HG02571 (cell line): ENCODE measurements around the gene LLGL2.

Experiments
- ATAC-seq: cut with Tn5 transposase; IDR thresholded peaks from one replicate; pipeline ENCODE4 v1.9.1; 2021; ENCODE audit warnings: mild to moderate bottlenecking, moderate library complexity; ENCODE audit not compliant: unreplicated experiment

The LLGL2 gene

DNA sequence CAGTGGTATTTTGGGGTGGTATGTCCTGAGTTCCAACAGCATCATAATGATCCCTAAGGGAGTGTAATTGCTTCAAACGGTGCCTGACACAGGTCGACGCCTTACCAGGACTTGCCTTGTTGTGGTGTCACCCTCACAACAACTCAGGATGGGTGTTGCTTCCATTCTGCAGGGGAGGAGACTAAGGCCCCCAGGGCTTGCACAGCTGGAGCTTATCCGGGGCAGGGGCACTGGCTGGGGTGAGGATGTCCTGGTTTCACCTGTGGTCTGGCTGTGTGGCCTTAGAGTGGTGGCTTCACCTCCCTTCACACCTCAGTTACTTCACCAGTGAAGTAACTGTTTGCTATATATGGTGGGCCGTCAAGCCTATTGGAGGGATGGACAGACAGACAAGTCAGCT is 23.3 kb downstream of the LLGL2 start:
- ATAC-seq = no peak

DNA sequence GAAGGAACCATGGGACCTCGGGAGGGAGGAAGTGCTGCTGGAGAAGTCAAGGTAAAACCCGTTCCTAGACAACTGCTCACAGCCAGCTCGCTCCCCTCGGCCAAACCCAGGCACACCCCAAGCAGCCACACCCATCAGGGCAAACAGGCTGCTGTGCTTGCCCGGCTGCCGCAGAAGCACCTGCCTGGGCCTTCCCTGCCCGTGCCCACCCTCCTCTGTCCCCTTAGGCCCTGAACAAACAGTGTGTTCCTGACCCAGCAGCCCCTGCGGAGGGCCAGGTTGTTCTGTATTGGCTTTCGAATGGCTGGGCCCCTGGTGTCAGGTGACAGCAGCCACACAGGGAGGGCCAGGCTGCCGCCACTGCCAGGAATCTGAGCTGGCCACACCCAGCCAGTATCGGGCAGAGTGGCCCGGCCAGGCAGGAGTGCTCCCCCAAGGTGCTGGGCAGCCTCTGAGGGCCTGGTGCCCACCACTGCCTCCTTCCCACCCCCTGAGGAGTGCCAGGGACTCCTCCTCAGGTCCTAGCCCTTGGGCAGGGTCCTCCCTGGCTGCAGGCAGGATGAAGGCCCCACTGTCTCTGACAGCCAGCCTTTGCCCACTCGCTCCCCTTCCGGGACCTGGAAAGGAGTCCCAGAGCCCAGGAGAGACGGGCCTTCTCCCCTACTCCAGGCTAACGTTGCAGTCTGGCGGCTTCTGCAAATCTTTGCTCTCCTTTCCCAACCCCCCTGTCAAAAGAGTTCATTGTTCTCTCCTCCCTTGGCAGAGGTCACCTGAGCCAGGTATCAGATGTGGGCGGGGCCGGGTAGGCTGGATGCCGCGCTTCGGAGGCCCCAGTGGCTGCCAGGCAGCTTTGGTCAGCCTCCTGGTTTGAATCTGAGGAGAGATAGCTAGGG is 24.0 kb downstream of the LLGL2 start:
- ATAC-seq = no peak

DNA sequence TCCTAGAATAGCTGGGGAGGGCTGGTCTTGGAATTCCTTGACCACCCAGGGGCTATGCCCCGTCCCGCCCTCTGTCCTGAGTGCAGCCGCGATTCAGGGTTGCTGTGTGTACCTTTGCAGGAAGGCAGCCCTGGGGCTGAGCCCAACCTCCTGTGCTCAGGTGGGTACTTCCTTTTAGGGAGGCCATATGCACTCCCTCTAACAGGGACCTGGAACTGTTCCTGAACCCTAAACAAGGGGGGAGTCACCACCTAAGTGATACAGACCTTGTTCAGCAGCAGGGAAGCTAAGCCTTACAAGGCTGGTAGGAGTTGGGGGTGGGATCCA is 24.6 kb downstream of the LLGL2 start:
- no peak for ATAC-seq

DNA sequence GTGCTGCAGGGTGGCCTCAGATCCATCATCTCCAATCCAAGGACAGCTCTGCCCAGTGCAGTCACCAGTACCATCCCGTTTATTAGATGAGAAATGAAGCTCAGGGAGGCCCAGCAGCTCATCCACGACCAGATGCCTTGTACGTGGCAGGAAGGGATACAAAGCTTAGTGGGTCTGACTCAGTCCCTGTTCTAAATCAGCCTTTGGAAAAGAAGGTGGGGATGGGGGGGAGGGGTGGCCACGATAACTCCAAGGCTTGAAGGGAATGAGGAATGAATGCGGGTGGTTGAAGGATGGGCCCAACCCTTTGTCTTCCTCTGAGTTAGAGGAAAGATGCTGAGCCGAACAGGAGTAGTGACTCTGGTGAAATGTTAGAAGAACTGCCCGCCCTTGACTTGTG is 25.8 kb downstream of the LLGL2 start:
- no peak for ATAC-seq

DNA sequence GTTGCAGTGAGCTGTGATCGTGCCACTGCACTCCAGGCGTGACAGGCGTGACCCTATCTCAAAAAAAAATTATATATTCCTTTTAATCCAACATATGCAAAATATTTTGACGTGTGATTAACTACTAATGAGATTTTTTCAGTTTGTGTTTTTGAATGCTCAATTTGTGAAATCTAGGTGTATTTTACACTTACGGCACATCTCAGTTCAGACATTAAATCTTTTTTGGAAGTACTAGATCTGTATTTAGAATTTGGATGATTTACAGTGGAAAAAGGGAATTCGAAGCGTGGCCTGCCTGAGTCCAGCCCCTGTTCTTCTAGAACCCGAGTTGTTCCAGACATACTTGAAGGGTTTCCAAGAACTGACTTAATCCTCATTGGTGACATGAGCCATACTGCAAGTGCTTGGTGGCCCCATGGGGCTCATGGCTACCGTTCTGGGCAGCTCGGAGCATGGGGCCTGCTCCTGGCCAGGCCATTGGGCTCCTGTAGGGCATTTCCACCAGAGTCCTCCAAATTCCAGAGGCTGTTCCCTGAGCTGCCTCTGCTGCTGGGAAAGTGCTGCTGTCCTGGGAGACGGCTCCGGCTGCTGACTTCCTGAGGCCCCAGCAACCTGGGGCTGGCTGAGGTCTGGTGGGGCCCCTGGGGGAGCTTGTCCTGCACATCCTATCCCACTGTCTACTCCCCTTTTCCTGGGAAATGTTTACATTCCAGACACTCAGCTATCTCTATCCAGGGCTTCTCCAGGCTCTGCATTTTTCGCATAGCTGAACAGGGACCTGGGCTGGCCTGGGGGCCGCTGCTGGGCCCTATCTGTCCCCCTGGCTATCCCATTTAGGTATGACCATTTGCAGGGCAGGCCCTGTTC is 27.2 kb downstream of the LLGL2 start:
- no peak for ATAC-seq

DNA sequence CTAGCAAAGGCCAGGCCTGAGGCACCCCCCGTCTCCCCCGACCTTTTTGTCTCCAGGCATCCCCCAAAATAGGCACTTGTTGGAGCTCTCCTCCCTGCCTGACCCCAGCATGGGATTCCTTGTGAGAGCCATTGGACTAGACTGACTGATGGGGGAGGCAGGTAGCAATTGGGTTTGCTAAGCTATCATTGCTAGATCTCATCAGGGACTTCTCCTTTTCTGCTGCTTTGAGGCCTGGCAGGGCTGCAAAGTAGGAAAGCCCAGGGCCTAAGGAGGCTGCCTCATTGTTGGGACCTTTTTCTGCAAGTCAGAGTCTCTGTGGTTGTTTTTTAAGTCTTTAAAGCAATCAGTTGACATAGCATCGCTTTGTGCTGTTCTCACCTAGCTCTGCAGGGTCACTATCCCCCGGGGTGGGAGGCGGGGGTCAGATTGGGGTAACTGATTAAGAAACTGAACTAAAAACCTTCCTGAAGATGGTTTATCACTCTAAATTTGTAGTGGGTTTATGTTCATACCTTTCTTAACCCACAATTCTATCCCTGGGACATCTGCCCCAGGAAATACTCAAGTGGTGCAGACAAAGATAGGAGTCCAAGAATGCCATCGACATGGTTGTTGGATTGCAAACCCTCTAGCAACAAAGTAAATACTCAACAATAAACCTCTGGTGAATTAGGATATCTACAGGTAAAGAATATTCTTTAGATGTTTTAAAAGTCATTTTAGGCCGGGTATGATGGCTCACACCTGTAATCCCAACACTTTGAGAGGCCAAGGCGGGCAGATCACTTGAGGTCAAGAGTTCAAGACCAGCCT is 28.0 kb downstream of the LLGL2 start:
- no peak for ATAC-seq

DNA sequence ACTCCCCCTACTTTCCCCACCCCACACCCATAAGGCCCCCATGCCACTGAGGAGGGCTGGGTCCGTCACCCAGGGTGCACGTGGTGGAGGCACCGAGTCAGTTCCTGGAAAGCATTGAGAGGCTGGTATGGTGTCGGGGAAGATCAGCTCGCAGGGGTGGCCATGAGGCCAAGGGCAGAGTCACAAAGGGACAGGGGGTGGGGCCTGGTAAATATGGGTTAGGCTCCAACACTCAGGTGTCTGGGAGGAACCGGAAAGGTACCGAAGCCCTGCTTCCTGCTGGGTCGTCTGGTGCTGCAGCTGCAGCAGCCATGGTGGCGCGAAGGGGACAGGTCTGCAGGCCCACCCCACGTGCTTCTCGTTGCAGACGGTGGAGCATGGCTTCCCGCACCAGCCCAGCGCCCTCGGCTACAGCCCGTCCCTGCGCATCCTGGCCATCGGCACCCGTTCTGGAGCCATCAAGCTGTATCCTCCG is 30.2 kb downstream of the LLGL2 start:
- ATAC-seq = no peak

DNA sequence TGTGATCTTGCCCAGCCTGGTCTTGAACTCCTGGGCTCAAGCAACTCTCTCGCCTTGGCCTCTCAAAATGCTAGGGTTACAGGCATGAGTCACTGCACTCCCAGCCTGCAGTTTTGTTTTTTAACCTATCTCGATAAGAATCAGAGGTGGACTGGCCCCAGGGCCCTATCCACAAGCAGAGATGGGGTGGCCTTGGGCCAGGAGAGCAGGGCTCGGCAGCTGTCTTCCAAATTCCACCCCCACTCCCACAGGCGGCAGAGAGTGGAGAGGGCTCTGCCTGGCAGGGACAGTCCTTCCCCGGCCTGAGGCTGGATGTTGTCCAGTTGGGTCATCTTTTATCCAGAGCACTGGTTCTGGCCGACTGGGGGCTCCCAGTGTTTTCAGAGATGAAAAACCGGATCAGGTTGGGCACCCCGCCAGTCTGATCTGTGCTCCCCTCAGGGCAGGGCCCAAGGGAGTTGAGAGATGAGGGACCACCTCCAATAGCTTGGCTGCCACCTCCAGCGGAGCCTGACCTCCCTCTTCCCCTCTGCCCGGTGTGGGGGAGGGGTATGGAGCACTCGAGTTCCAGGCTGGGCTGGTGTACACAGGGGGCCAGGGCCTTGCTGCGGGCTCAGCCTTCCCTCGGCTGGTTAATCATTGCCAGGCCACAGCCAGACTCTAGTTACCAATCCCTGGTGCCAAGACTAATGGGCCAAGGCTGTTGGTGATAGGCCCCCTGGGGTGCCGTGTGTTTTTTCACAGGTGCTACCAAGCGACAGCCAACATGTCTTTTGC is 31.8 kb downstream of the LLGL2 start:
- ATAC-seq = no peak

DNA sequence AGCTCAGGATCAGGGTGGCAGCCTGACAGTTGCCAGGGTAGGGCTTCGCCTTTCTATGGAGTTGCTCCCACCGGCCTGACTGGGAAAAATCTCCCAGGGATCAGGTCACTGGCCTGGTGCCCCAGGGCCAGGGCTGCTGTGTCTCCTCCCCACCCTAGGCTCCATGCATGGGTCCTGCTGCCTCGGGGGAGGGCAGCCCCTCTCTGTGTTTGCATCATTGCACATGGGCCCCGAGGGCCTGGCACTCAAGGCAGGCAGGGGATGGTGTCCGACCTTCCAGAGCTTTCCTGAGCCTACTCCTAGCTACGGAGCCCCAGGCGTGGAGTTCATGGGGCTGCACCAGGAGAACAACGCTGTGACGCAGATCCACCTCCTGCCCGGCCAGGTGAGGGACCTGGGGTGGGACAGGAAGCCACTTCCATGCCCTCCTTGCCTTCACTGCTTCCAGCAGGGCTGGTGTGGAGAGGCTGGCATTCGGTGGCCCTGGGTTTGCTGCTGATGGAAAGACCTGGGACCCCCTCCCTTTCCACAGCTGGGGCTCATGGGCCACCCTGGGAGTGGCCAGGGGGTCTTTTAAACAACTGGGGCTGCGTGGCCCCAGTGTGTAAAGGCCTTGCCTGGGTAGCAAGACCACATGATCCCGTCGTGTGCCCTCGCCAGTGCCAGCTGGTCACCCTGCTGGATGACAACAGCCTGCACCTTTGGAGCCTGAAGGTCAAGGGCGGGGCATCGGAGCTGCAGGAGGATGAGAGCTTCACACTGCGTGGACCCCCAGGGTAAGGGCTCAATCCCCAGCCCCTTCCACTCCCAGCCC is 32.6 kb downstream of the LLGL2 start:
- ATAC-seq = no peak

DNA sequence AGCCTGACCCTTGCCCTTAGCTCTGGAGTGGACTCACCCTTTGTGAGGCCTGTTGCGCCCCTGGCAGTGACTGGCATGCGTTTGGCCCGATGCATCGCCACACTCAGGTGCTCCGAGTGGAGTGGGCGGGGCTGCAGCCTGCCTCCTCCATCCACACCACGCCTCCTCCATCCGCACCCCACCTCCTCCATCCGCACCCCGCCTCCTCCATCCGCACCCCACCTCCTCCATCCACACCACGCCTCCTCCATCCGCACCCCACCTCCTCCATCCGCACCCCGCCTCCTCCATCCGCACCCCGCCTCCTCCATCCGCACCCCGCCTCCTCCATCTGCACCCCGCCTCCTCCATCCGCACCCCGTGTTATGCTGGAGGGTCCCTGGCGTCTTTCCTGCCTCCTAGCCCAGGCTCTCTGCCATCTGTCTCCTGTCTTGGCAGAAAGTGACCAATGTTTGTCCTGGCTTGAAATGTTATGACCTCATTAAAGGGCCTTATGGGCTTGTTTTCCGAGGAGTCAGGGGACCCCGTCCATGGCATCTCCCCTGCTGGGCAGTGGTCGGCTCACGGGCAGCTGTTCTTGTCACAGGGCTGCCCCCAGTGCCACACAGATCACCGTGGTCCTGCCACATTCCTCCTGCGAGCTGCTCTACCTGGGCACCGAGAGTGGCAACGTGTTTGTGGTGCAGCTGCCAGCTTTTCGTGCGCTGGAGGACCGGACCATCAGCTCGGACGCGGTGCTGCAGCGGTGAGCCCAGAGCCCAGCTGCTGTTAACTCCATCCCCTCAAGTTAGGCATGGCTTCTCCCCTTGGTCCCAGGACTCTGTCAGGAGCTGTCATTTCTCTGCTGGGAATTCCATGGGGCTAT is 33.4 kb downstream of the LLGL2 start:
- no peak for ATAC-seq

DNA sequence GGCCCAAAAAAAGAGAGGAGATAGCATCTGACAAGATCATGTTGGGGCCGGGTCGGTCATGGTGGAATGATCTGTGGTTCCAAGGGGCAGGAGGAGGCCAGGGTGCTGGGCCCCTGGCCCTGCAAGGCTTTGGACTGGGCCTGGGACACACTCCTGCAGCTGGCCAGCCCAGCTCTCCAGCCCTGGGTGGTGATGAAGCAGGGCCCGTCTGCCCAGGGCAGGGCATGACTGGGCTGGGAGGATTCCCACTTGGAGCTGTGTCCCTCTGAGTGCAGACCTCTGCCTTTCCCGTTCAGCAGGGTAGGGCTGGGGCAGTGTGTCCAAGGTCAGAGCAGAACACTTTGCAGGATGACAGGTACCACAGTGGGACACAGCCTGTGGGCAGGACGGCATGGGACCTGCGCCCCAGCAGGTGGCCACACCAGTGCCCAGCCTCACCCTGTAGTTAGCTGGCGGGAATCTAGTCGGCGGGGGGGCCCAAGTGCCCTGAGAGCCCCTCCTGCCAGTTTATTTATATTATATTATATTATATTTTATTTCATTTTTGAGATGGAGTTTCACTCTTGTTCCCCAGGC is 34.5 kb downstream of the LLGL2 start:
- no peak for ATAC-seq

DNA sequence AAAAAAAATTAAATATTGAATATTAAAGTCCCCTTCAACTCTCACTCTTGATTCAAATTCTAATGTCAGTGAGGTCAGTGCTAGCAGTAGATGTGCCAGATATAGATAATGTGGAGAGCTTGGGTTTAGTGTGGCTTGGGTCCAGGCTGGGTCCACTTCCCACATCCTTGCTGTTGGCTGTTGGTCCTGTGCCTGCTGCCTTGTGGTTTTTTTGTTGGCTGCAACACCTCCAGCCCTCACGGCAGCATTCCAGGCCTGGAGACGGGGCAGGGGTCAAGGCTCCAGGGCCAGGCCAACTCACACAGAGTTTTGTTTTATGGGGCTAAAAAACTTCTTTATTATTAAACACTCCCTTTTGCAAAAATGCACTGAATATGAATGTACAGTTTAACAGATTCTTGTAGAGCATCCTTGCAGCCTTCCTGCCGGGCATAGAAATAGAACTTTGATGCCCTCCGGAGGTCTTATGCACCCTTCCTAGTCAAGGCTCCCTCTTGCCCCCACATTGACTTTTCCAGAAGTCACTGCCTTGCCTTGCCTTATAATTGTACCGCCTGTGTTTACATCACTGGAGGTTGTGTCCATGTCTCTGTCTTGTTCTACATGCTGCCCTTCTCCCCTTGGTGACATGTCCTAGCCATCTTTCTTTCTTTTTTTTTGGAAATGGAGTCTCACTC is 36.6 kb downstream of the LLGL2 start:
- no peak for ATAC-seq

DNA sequence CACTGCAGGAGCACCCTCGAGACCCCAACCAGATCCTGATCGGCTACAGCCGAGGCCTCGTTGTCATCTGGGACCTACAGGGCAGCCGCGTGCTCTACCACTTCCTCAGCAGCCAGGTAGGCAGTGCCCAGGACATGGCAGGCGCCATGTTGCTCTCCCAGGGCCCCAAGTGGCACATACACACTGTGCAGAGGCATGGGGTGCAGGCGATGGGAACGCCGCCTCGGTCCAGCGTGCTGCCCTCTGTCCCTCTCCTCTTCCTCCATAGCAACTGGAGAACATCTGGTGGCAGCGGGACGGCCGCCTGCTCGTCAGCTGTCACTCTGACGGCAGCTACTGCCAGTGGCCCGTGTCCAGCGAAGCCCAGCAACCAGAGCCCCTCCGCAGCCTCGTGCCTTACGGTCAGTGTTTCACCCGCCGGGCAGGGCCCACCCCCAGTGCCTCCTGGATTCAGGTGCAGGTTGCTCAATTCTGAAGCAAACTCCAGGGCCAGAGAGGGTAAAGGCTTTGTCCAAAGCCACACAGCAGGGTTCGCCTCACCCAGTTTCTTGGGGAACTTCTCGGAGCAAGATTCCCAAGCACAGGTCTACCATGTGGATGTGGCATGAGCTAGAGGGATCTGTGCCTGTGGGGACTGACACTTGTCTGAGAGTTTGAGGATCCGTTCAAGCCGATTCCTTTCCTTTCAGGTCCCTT is 37.7 kb downstream of the LLGL2 start:
- ATAC-seq = no peak

DNA sequence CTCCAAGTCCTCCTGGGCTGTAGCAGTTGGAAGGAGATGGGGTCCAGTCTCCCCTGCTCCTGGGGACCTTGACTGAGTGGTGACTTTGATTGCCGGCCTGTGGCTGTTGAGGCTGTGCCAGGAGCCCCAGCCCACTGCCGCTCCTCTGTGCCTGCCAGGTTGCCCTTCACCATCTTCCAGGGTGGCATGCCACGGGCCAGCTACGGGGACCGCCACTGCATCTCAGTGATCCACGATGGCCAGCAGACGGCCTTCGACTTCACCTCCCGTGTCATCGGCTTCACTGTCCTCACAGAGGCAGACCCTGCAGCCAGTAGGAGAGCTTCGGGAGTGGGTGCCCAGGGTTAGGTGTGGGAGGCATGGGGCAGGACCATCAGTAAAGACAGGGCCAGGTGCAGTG is 38.7 kb downstream of the LLGL2 start:
- no peak for ATAC-seq

DNA sequence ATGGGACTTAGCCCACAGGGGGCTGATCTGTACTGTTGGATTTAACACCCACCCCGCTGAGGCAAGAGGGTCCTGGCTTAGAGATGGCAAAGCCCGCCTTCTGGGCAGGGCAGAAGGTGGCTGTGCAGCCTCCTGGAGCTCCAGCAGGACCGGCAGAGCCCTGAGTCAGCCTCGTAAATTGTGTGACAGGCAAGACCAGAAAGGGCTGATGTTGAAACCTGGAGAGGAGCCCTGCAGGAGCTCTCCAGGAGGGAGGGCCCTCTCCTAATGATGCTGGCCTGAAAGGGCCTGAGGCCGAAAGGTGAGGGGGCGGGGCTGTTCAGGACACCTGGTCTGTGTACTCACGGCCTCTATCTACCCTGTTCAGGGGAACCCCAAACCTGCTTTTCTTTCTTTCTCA is 39.6 kb downstream of the LLGL2 start:
- ATAC-seq = no peak

DNA sequence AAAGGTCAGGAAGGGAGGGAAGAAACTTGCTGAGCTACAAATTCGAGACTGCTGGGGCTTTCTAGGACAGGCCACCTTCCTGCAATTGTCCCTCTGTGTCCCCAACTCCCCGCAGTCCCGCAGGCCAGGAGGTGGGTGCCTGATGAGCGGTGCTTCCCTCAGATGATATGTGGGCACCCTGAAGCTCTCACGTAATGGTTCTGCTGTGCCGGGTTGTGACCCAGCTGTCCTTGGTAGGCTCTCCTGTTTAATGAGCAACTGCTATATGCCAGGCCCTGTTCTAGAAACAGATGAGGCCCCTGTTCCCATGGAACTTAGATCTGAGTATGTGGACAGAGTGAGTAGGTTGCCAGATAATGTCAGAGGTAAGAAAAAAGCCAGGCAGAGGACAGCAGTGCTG is 40.1 kb downstream of the LLGL2 start:
- no peak for ATAC-seq

DNA sequence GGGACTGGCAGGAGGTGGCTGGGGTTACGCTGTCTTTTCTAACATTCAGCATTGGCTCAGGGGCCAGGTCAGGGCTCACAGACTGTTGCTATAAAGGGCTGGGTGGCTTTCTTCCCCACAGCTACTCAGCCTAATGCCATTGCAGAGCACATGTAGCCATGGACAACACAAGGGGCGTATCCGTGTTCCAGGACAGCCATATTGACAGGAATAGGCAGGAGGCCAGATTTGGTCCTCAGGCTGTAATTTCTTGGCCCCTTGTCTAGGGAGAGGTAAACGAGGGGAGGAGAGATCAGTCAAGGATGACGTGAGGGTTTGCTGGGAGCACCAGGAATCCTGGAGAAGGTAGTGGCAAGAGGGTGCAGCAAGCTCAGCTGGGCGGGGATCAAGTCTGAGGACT is 40.9 kb downstream of the LLGL2 start:
- ATAC-seq = no peak
